ENCODE data around the gene CNOT4.

GRCh38 chr7:135368416-135369186 is 141.3 kb downstream of the CNOT4 start:
- TF ChIP-seq POLR2A (IDR thresholded peaks at IDR 0.05; ENCODE audit: low read length), result no peak
- TF ChIP-seq CTCF (IDR thresholded peaks at IDR 0.05), result no peak
- TF ChIP-seq REST (IDR thresholded peaks at IDR 0.05), result no peak
- TF ChIP-seq POLR2AphosphoS2 (conservative IDR thresholded peaks at IDR 0.05; ENCODE audit: low read length), result no peak
- TF ChIP-seq RFX5 (IDR thresholded peaks at IDR 0.05), result no peak
- no peak for TF ChIP-seq BHLHE40 (IDR thresholded peaks at IDR 0.05; ENCODE audit: low read depth, low read length)
- TF ChIP-seq CBX2 (IDR thresholded peaks at IDR 0.05; ENCODE audit: borderline replicate concordance, low read depth), result no peak
- no peak for TF ChIP-seq RNF2 (IDR thresholded peaks at IDR 0.05; ENCODE audit: borderline replicate concordance, low read depth)
- TF ChIP-seq ZC3H11A (IDR thresholded peaks at IDR 0.05), result no peak
- TF ChIP-seq EHMT2 (IDR thresholded peaks at IDR 0.05; ENCODE audit: low read depth), result no peak
